Inflammatory macrophage treated with lipopolysaccharide for 1 hour (primary cell): ENCODE data around the gene UBTD1.

ENCODE experiments used
- DNase-seq, 2 donors: peaks; one replicate each; pipeline ENCODE4 v3.0.0-alpha.2; 2020 to 2022

UBTD1 gene

DNA sequence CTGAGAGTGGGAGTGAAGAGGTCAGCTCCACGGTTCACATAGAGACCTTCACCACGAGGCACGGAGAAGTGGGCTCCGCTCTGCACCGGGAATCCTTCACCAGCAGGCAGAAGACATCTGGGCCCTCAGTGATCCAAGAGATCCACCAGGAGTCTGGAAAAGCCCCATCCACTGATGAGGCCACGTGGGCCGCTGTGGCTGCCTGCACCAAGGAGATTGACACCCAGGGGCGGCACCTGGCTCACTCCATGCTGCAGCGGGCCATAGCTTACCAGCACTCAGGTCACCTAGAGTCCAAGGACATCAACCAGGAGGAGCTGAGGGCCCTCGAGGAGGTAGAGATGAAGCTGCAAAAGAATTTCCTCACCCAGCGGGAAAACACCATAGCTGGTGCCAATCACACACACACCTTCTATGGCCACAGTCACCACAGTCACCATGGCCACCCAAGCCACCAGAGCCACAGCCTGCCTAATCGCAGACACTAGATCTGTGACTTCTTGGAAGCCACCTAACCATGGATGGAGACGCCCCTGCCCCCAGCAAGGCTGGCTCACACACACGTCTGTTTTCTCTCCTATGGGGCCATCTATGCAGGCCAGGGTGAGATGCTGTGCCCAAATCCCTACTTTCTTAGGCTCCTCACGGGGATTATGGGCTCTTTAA, 91.5 kb downstream of the UBTD1 start:
- no peak for DNase-seq

DNA sequence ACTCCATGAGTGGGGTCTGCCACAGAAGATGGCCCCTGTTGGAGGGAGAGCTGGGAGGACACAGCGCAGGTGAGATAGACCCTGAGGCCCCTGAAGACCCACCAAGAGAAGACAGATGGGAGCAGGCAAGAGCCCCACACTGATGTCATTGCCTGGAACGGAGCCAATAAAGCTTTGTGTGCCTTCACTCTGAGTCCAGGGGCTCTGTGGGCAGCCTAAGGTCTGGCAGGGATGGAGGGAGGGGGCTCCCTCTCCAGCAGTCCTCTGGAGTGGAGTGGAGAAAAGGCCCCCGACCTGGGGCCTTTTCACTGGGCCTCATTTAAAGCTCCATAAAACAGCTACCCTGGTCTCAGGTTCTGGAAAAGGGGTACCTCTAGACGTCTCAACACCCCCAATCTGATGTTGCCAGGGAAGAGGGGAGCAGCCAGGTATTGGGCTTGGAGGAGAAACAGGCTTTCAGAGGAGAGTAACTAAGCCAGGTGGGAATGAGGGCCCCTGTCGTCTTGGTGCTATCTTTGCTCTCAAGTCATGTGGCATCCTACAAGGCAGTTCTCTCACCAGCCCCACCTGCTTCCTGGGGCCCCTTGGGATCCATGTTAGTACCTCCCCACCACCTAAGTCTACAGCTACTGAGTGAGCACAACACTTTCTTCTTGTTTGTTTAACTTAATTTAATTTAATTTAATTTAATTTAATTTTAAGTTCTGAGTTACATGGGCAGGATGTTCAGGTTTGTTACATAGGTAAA, 92.2 kb downstream of the UBTD1 start:
- DNase-seq = no peak

DNA sequence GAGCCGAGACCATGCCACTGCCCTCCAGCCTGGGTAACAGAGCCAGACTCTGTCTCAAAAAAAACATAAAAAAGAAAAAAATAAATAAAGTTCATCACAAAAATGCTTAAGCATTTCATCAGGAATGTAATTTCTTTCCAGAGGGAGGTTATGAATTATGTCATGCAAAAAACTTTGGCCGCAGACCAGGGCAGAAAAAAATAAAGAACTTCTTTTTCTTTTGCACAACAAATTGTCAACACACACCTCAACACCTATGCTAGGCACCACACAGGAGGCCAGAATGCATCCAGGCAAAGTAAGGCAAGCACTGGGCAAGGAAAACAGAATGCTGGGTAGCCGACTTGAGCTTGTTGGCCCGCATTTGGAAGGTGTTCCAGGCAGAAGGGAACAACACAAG, 94.7 kb downstream of the UBTD1 start:
- DNase-seq = no peak

GRCh38 chr10:97596101-97597082, 97.7 kb downstream of the UBTD1 start:
- DNase-seq = no peak

DNA sequence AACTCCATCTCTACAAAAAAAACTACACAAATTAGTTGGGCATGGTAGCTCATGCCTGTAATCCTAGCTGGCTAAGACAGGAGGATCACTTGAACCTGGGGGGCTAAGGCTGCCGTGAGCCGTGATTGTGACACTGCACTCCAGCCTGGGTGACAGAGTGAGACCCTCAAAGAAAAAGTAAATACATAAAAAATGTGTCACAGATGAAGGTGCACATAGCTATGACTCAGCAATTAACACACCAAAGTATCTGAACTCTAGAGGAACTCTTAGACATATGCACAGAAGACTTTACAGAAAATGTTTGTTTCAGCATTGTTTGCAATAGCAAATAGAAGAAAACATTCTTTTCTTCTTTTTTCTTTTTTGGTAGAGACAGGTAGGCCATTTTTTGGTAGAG, 99.1 kb downstream of the UBTD1 start:
- DNase-seq = no peak

GRCh38 chr10:97598407-97599271, 99.9 kb downstream of the UBTD1 start:
- DNase-seq = no peak

DNA sequence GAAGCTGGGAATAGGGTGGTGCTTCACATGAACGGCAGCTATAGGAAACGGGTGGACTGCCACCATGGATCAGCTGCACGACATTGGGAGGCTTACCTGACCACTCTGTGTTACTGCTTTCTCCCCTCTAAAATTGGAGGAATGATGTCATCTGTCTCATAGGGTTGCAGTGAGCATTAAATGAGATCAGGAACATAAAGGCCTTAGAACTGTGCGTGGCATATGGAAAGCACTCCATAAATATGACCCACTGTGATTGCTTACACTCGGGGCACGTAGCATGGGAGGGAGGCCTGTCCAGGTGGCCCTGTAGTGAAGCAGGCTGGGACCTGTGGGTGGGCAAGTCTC, 100.5 kb downstream of the UBTD1 start:
- no peak for DNase-seq

GRCh38 chr10:97600616-97601015, 101.9 kb downstream of the UBTD1 start:
- no peak for DNase-seq

GRCh38 chr10:97601268-97602215, 102.8 kb downstream of the UBTD1 start:
- DNase-seq = no peak

GRCh38 chr10:97607095-97607636, 108.4 kb downstream of the UBTD1 start:
- no peak for DNase-seq

GRCh38 chr10:97608991-97609561, 110.4 kb downstream of the UBTD1 start:
- DNase-seq = no peak

GRCh38 chr10:97611473-97611872, 112.7 kb downstream of the UBTD1 start:
- DNase-seq = no peak

- peak in 1 of 2 donors; percentile 25 for DNase-seq
These were observed 113.7 kb downstream of the UBTD1 start for GRCh38 chr10:97612386-97612785.

GRCh38 chr10:97618285-97618684, 119.6 kb downstream of the UBTD1 start:
- DNase-seq = no peak

DNA sequence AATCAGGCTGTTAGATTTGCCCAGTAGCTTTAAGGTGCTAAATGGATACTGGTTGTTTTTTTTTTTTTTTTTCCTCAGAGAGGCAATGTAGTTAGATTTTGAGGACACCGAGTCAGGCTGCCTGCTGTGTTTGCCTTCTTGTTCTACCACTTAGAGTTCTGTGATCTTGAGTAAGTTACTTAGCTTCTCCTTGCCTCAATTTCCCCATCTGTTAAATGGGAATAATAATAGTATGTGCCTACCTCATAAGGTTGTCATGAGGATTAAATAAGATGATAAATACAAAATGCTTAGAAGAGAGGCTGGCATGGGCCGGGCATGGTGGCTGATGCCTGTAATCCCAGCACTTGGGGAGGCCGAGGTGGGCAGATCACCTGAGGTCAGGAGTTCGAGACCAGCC, 120.0 kb downstream of the UBTD1 start:
- DNase-seq = no peak
